HG03097 (cell line): ENCODE data around the gene IRF9.

Experiments used
- ATAC-seq: cut with Tn5 transposase; IDR thresholded peaks from one replicate; pipeline ENCODE4 v1.9.1; 2021; ENCODE audit not compliant: unreplicated experiment, low FRiP score

The IRF9 gene

GRCh38 chr14:24146453-24146977 lies 14.6 kb upstream of the IRF9 start, which contains the start of gene PSME2:
TSS of gene PSME2 (minus strand) at chr14:24146610. CDS start at chr14:24146581, 29 bp downstream.
- ATAC-seq: peak; percentile 60

GRCh38 chr14:24146978-24147760 lies 13.9 kb upstream of the IRF9 start, which contains the start of gene RNF31:
TSS of gene RNF31 (plus strand) at chr14:24147498. CDS start at chr14:24147699, 201 bp downstream.
- peak; percentile 69 for ATAC-seq

- no peak for ATAC-seq
Measured at GRCh38 chr14:24147761-24148428, 13.2 kb upstream of the IRF9 start.

- no peak for ATAC-seq
Measured at GRCh38 chr14:24149302-24149969, 11.6 kb upstream of the IRF9 start.

GRCh38 chr14:24150061-24150460 lies 11.0 kb upstream of the IRF9 start:
- ATAC-seq: no peak

- ATAC-seq: no peak
Measured at GRCh38 chr14:24150567-24150966, 10.5 kb upstream of the IRF9 start.

GRCh38 chr14:24150993-24151392 lies 10.1 kb upstream of the IRF9 start:
- ATAC-seq: no peak

- no peak for ATAC-seq
Measured at GRCh38 chr14:24151404-24152080, 9.5 kb upstream of the IRF9 start.

- no peak for ATAC-seq
Measured at GRCh38 chr14:24155100-24155499, 6.0 kb upstream of the IRF9 start.

GRCh38 chr14:24156840-24157239 lies 4.2 kb upstream of the IRF9 start:
- ATAC-seq: no peak

GRCh38 chr14:24157331-24157730 lies 3.7 kb upstream of the IRF9 start:
- no peak for ATAC-seq

- peak; percentile 1 for ATAC-seq
Measured at GRCh38 chr14:24159777-24160498, 1.1 kb upstream of the IRF9 start.

- ATAC-seq: peak; percentile 19
Measured at GRCh38 chr14:24160499-24160849, 591 bp upstream of the IRF9 start.

GRCh38 chr14:24162093-24162492 lies 1.0 kb downstream of the IRF9 start:
- no peak for ATAC-seq

- ATAC-seq: no peak
Measured at GRCh38 chr14:24164518-24164991, 3.5 kb downstream of the IRF9 start.

- no peak for ATAC-seq
Measured at GRCh38 chr14:24165785-24166184, 4.7 kb downstream of the IRF9 start.

- no peak for ATAC-seq
Measured at GRCh38 chr14:24167469-24168114, 6.5 kb downstream of the IRF9 start.

- ATAC-seq: peak; percentile 72
Measured at GRCh38 chr14:24171422-24172260, 10.6 kb downstream of the IRF9 start, which contains the start of gene REC8. TSS of gene REC8 (plus strand) at chr14:24172080. CDS start at chr14:24172553, 473 bp downstream.
